ENCODE data around the gene PPARD. TPM values are rescaled to one million over a fixed set of nuclear protein-coding genes. Genes with fewer than 3 reads are reported as not detected.

Gene PPARD
- total RNA-seq, 4 donors from 2014 or later, result 17.0 to 42.8 (median 28.2) TPM

DNA sequence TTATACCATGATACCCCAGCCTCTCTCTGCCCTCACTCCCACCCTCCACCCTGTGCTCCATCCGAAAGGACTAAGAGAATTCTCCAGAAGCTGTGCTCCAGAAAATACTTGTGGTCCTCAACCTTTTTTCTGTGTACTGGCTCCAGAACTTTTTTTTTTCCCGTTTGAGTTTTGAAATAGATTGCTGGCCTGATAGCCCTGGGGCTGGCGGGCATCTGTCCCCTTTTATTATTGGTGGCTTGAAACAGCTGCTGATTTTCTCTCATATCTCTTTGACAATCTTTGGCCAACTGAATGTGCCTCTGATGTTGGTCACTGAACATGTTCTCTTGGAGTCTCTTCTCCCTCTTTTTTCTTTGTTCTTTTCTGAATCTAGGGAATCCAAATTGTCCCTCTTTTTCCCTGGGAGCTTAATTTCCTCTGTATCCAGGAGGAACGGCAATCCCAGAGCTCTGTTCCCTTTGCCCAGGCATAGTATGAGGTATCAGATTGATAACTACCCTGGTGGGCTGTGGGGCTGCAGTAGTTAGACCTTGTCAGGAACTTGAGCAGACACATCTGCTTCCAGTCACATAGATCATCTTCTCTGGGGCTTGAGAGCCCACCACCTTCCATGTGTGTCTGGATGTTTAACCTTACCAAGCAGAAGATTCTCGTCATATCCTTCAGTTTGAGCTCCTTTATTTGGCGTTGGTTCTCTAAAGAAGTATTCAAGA is 1.6 kb downstream of the PPARD start:
- H3K27me3 ChIP-seq, result no peaks in the 10 kb centered on the region
- peaks cover 17 to 46% (median 32%) of the 10 kb centered on the region in 3 donors for H3K4me1 ChIP-seq
- peaks cover 0 to 39% (median 5%) of the 10 kb centered on the region in 3 donors for H3K36me3 ChIP-seq
- intact Hi-C loops (cut with DNase I), result loop anchor here (5.0 to 10.0 kb wide), 2 partner anchors 71 to 108 kb away; partner anchors contain the start of gene FANCE
- H3K27ac ChIP-seq, result peak overlapping the region; percentile 89 to 97 (median 96)
- H3K4me3 ChIP-seq, result peak overlapping the region; percentile 69 to 99 (median 92)
- WGBS, 2 donors, result 55 to 65% methylated on average over 6 of the region's 6 CpGs
- H3K9me3 ChIP-seq, result no peaks in the 10 kb centered on the region
- DNase-seq, result no peak
- TF ChIP-seq, protein P1, sequence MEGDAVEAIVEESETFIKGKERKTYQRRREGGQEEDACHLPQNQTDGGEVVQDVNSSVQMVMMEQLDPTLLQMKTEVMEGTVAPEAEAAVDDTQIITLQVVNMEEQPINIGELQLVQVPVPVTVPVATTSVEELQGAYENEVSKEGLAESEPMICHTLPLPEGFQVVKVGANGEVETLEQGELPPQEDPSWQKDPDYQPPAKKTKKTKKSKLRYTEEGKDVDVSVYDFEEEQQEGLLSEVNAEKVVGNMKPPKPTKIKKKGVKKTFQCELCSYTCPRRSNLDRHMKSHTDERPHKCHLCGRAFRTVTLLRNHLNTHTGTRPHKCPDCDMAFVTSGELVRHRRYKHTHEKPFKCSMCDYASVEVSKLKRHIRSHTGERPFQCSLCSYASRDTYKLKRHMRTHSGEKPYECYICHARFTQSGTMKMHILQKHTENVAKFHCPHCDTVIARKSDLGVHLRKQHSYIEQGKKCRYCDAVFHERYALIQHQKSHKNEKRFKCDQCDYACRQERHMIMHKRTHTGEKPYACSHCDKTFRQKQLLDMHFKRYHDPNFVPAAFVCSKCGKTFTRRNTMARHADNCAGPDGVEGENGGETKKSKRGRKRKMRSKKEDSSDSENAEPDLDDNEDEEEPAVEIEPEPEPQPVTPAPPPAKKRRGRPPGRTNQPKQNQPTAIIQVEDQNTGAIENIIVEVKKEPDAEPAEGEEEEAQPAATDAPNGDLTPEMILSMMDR (IDR thresholded peaks at IDR 0.05), result no peak
- no peak for TF ChIP-seq POLR2A (IDR thresholded peaks at IDR 0.05)

DNA sequence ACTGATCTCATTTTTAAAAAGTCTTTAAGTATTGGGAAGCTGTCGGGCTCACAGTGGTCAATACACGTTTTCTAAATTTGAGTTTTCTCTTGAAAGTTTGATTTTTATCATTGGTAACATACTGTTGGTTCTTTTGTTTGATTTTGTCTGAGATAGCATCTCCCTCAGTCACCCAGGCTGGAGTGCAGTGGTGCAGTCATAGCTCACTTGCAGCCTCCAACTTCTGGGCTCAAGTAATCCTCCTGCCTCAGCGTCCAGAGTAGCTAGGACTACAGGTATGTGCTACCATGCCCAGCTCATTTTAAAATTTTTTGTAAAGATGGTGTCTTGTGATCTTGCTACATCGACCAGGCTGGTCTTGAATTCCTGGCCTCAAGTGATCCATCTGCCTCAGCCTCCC is 9.1 kb downstream of the PPARD start:
- Histone ChIP-seq H3K4me3 (no peak overlapping the region), H3K27ac (no peak overlapping the region), H3K4me1 (peaks cover 0 to 7% (median 0%) of the 10 kb centered on the region in 3 donors), H3K9me3 (no peaks in the 10 kb centered on the region), H3K27me3 (no peaks in the 10 kb centered on the region), H3K36me3 (peaks cover 0 to 96% (median 11%) of the 10 kb centered on the region in 3 donors)
- TF ChIP-seq POLR2A (IDR thresholded peaks at IDR 0.05), result no peak
- TF ChIP-seq, protein P1 (IDR thresholded peaks at IDR 0.05), result no peak
- no peak for DNase-seq
- WGBS, 2 donors, result 82 to 88% methylated on average over 3 to 4 of the region's 4 CpGs
- intact Hi-C loops (cut with DNase I), result no loop called here

DNA sequence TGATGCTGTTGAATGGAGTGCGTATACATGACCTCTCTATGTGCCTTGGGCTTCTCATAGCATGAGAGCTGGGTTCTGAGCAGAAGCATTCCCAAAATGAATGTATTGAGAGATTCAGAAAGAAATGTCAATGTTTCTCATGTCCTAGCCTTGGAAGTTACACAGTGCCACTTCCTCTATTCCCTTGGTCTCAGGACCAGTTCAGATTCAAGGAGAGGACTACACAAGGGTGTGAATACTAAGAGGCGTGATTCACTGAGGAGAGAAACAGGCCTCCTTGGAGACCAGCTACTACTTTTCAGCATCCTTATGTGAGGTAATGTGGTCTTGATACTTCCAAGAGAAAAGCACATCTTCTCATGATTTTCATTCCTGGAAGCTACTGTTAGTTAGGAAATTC is 10.4 kb downstream of the PPARD start:
- intact Hi-C loops (cut with DNase I), result no loop called here
- 95 to 100% methylated on average over 2 of the region's 2 CpGs for WGBS, 2 donors
- TF ChIP-seq, protein P1 (IDR thresholded peaks at IDR 0.05), result no peak
- TF ChIP-seq POLR2A (IDR thresholded peaks at IDR 0.05), result no peak
- Histone ChIP-seq H3K4me3 (no peak overlapping the region), H3K27ac (no peak overlapping the region), H3K4me1 (peaks cover 0 to 2% (median 0%) of the 10 kb centered on the region in 3 donors), H3K27me3 (no peaks in the 10 kb centered on the region), H3K9me3 (no peaks in the 10 kb centered on the region), H3K36me3 (peaks cover 0 to 95% (median 11%) of the 10 kb centered on the region in 3 donors)
- DNase-seq, result no peak

DNA sequence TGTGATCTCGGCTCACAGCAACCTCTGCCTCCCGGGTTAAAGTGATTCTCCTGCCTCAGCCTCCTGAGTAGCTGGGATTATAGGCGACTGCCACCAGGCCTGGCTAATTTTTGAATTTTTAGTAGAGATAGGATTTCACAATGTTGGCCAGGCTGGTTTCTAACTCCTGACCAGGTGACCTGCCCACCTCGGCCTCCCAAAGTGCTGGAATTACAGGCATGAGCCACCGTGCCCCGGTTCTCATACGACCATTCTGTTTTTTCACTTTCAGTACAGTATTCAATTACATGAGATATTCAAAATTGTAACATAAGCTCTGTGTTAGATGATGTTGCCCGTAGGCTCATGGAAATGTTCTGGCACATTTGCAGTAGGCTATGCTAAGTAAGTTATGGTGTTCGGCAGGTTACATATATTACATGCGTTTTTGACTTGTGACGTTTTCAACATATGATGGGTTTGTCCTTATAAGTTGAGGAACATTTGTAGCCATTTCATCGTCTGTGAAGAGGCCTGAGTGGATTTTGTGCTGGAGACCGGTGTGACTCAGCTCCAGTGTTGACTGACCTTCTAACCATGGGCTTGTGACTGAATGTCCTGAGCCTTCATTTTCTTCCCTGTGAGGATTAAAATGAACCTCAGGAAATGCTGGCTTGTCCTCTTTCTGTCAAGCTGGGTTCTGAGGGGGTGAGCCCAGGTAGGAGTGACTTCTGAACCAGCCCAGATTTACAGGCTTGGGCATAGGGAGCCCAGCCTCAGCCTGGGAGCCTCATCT is 12.2 kb downstream of the PPARD start:
- H3K4me1 ChIP-seq, result peaks cover 0 to 20% (median 2%) of the 10 kb centered on the region in 3 donors
- TF ChIP-seq, protein P1 (IDR thresholded peaks at IDR 0.05), result no peak
- no peak for TF ChIP-seq POLR2A (IDR thresholded peaks at IDR 0.05)
- H3K36me3 ChIP-seq, result peaks cover 0 to 78% (median 6%) of the 10 kb centered on the region in 3 donors
- no peaks in the 10 kb centered on the region for H3K9me3 ChIP-seq
- DNase-seq, result no peak
- H3K27ac ChIP-seq, result no peak overlapping the region
- WGBS, 2 donors, result 92 to 93% methylated on average over 13 of the region's 13 CpGs
- H3K27me3 ChIP-seq, result no peaks in the 10 kb centered on the region
- H3K4me3 ChIP-seq, result no peak overlapping the region
- intact Hi-C loops (cut with DNase I), result no loop called here

DNA sequence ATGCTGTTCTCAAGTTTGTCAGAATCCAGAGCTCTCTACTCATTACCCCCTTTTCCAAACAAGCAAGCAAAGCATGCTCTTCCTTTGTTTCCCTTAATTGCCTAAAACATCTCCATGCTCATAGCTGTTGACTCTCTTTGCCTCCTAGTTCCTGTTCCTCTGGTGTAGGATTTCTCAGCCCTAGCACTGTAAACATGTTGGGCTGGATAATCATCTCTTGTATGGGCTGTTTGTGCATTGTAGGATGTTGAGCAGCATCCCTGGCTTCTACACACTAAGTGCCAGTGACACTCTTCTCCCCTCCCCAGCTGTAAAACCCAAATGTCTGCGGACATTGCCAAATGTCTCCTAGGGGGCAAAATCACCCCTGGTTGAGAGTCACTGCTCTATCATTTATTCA is 14.0 kb downstream of the PPARD start:
- H3K4me3 ChIP-seq, result no peak overlapping the region
- 100% methylated on average over 1 of the region's 1 CpG for WGBS, 2 donors
- intact Hi-C loops (cut with DNase I), result no loop called here
- peaks cover 13 to 38% (median 15%) of the 10 kb centered on the region in 3 donors for H3K4me1 ChIP-seq
- H3K9me3 ChIP-seq, result no peaks in the 10 kb centered on the region
- H3K27ac ChIP-seq, result no peak overlapping the region
- H3K36me3 ChIP-seq, result peaks cover 0 to 61% (median 6%) of the 10 kb centered on the region in 3 donors
- DNase-seq, result no peak
- H3K27me3 ChIP-seq, result no peaks in the 10 kb centered on the region
- TF ChIP-seq, protein P1 (IDR thresholded peaks at IDR 0.05), result no peak
- no peak for TF ChIP-seq POLR2A (IDR thresholded peaks at IDR 0.05)
